OCI-LY7 (cell line): ENCODE data around the gene PRPF40B. TPM values are rescaled to one million over a fixed set of nuclear protein-coding genes. Genes with fewer than 3 reads are reported as not detected.

ENCODE experiments used
- BruUV-seq: library from RNA; stranded (reverse); fragments of 400-500 nt; replicated peaks from 2 replicates; lab custom pipeline; 2021; lab: Mats Ljungman, UMichigan
- CTCF ChIA-PET: fragments of 300-600 bp; sonication (Branson Sonifier 250); formaldehyde crosslinking; loops from one replicate; lab custom pipeline; 2022; ENCODE audit warnings: antibody characterized with exemption; ENCODE audit not compliant: unreplicated experiment; lab: Charles Lee
- POLR2A ChIA-PET: fragments of 300-600 bp; sonication (Branson Sonifier 250); formaldehyde crosslinking; loops from one replicate; lab custom pipeline; 2022; ENCODE audit warnings: antibody characterized with exemption; lab: Charles Lee
- DNase-seq: peaks from one replicate; pipeline ENCODE4 v3.0.0-alpha.2; 2015; ENCODE audit warnings: low spot score
- H2AFZ ChIP-seq: fragments of 200-600 bp; sonication (generic), shearing (Covaris generic); 2 replicates; pipeline ENCODE4 v1.6.1; 2014; ENCODE audit warnings: mild to moderate bottlenecking, antibody characterized with exemption, low read length, moderate library complexity
- H3K27ac ChIP-seq: fragments of 200-600 bp; sonication (generic); 2 replicates; pipeline ENCODE4 v1.5.1; 2014; ENCODE audit warnings: mixed run types, low read depth, mild to moderate bottlenecking, moderate library complexity, low read length, inconsistent platforms; ENCODE audit not compliant: poor library complexity, severe bottlenecking
- H3K36me3 ChIP-seq: fragments of 200-600 bp; sonication (generic); 2 replicates; pipeline ENCODE4 v1.6.1; 2014; ENCODE audit warnings: mild to moderate bottlenecking, antibody characterized with exemption, low read length, moderate library complexity, mixed read lengths; ENCODE audit not compliant: insufficient read depth
- H3K4me1 ChIP-seq: fragments of 200-600 bp; sonication (generic); 2 replicates; pipeline ENCODE4 v1.5.1; 2014; ENCODE audit warnings: mild to moderate bottlenecking, low read length; ENCODE audit not compliant: insufficient read depth, poor library complexity, severe bottlenecking
- H3K4me2 ChIP-seq: fragments of 200-600 bp; sonication (generic); 2 replicates; pipeline ENCODE4 v1.6.1; 2014; ENCODE audit warnings: mild to moderate bottlenecking, low read length
- H3K4me3 ChIP-seq: fragments of 200-600 bp; sonication (generic); 2 replicates; pipeline ENCODE4 v1.5.1; 2014; ENCODE audit warnings: mild to moderate bottlenecking, low read depth, low read length; ENCODE audit not compliant: poor library complexity, severe bottlenecking
- H3K79me2 ChIP-seq: fragments of 200-600 bp; sonication (generic); 2 replicates; pipeline ENCODE4 v1.6.1; 2016; ENCODE audit warnings: low read depth, mild to moderate bottlenecking, low read length, moderate library complexity, mixed read lengths; ENCODE audit not compliant: insufficient read depth
- H3K9me2 ChIP-seq: fragments of 200-600 bp; sonication (generic); 2 replicates; pipeline ENCODE4 v1.6.1; 2016; ENCODE audit warnings: mild to moderate bottlenecking, low read length, mixed read lengths; ENCODE audit not compliant: insufficient read depth
- H3K9me3 ChIP-seq: fragments of 200-600 bp; sonication (generic); 2 replicates; pipeline ENCODE4 v1.6.1; 2014; ENCODE audit warnings: mild to moderate bottlenecking, mixed run types, low read length, mixed read lengths
- H4K20me1 ChIP-seq: fragments of 200-600 bp; sonication (generic); 2 replicates; pipeline ENCODE4 v1.6.1; 2014; ENCODE audit warnings: mild to moderate bottlenecking, antibody characterized with exemption, low read length, moderate library complexity, mixed read lengths; ENCODE audit not compliant: insufficient read depth
- CTCF ChIP-seq: fragments of 200-600 bp; sonication (generic); conservative IDR thresholded peaks from 2 replicates; pipeline ENCODE4 v1.5.1; 2014; ENCODE audit warnings: mild to moderate bottlenecking, antibody characterized with exemption, low read length, moderate library complexity, mixed read lengths
- EZH2phosphoT487 ChIP-seq: fragments of 200-600 bp; sonication (generic); IDR thresholded peaks from 2 replicates; pipeline ENCODE4 v1.6.1; 2018; ENCODE audit warnings: low read depth, borderline replicate concordance, mild to moderate bottlenecking, mixed run types, antibody characterized with exemption, low read length, moderate library complexity, mixed read lengths
- intact Hi-C: fragments of 100-400 bp; cut with micrococcal nuclease; formaldehyde crosslinking; loops from one replicate; pipeline ENCODE4 v1.10.0; 2022; ENCODE audit not compliant: unreplicated experiment
- total RNA-seq, 2 experiments: library from RNA; depleted of rRNA in 1 of 2; stranded (reverse); fragments of >200 nt in 1 of 2; shearing (Covaris generic) in 1 of 2; gene quantifications; 2 replicates each; pipeline ENCODE4 v1.2.3, GENCODE V29; 2014 to 2022

PRPF40B gene
- total RNA-seq, 2 experiments from 2014 or later = 11.3 to 26.3 TPM

- Histone ChIP-seq H3K4me3 (no peak overlapping the region), H2AFZ (no peak overlapping the region), H3K79me2 (peaks cover 4% of the 10 kb centered on the region; the same call in 1 of the 2 replicates), H4K20me1 (no peaks in the 10 kb centered on the region), H3K4me1 (peaks cover 45% of the 10 kb centered on the region), H3K36me3 (no peaks in the 10 kb centered on the region), H3K27ac (no peak overlapping the region), H3K9me2 (no peaks in the 10 kb centered on the region), H3K9me3 (no peaks in the 10 kb centered on the region), H3K4me2 (no peak overlapping the region)
- TF ChIP-seq CTCF (no peak), EZH2phosphoT487 (no peak)
- CTCF ChIA-PET = no interaction called here
- POLR2A ChIA-PET = interaction anchor here (0.5 to 4.6 kb wide), 9 partner anchors 9 to 35 kb away, joined by 3 to 28 read pairs (median 6); no protein-coding TSS in a partner anchor
- DNase-seq = no peak
- intact Hi-C loops = no loop called here
- no TSS peak for BruUV-seq
Observed at GRCh38 chr12:49675137-49675536, 51.8 kb downstream of the PRPF40B start.

GRCh38 chr12:49678711-49679110 lies 55.4 kb downstream of the PRPF40B start:
- H3K36me3 ChIP-seq = no peaks in the 10 kb centered on the region
- H3K4me2 ChIP-seq = no peak overlapping the region
- TF ChIP-seq EZH2phosphoT487 (no peak), CTCF (no peak)
- H2AFZ ChIP-seq = no peak overlapping the region
- H3K79me2 ChIP-seq = no peaks in the 10 kb centered on the region
- peaks cover 13% of the 10 kb centered on the region for H3K4me1 ChIP-seq
- no peaks in the 10 kb centered on the region for H4K20me1 ChIP-seq
- CTCF ChIA-PET = no interaction called here
- intact Hi-C loops = no loop called here
- H3K9me2 ChIP-seq = no peaks in the 10 kb centered on the region
- no peak overlapping the region for H3K4me3 ChIP-seq
- POLR2A ChIA-PET = interaction anchor here (0.6 to 1.3 kb wide), 5 partner anchors 10 to 1495 kb away, joined by 3 to 8 read pairs (median 3); no protein-coding TSS in a partner anchor
- no TSS peak for BruUV-seq
- no peak for DNase-seq
- H3K9me3 ChIP-seq = no peaks in the 10 kb centered on the region
- no peak overlapping the region for H3K27ac ChIP-seq

DNA sequence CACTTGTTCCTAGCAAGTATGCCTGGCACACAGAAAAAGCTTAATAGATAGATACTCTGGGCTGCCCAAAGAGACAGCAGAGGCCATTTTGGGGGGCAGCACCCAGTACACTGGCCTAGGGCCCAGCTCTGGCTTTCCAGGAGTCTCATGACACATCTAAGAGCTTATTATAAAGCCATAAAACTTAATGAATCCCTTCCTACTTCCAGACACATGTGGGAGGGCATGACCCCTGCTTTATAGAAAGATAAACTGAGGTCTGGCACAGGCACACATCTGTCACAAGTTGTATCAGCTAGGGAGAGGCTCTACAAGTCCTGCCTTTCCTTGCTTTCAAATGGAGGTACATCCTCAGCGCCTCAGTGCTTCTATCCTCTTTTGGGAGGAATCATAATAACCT lies 56.7 kb downstream of the PRPF40B start:
- Histone ChIP-seq H2AFZ (no peak overlapping the region), H3K36me3 (no peaks in the 10 kb centered on the region), H3K9me2 (no peaks in the 10 kb centered on the region), H3K4me2 (no peak overlapping the region), H3K9me3 (no peaks in the 10 kb centered on the region), H4K20me1 (no peaks in the 10 kb centered on the region), H3K4me3 (no peak overlapping the region), H3K79me2 (no peaks in the 10 kb centered on the region), H3K4me1 (peaks cover 10% of the 10 kb centered on the region), H3K27ac (no peak overlapping the region)
- no peak for TF ChIP-seq CTCF
- ChIA-PET CTCF (no interaction called here), POLR2A (interaction anchor here (0.5 to 1.8 kb wide), 5 partner anchors 13 to 1572 kb away, joined by 3 to 9 read pairs (median 5); no protein-coding TSS in a partner anchor)
- DNase-seq = no peak
- intact Hi-C loops = no loop called here
- BruUV-seq = no TSS peak
